GM20000 (cell line): ENCODE measurements around the gene BEND4.

Experiments used
- DNase-seq: peaks from one replicate; pipeline ENCODE4 v3.0.0; 2012; ENCODE audit warnings: low spot score
- TF ChIP-seq, protein P1 (sequence below): IDR thresholded peaks from 2 replicates; pipeline ENCODE4 v1.5.1; 2012; ENCODE audit warnings: mild to moderate bottlenecking, control low read depth; ENCODE audit errors: extremely low read depth, missing control alignments

Gene BEND4

DNA sequence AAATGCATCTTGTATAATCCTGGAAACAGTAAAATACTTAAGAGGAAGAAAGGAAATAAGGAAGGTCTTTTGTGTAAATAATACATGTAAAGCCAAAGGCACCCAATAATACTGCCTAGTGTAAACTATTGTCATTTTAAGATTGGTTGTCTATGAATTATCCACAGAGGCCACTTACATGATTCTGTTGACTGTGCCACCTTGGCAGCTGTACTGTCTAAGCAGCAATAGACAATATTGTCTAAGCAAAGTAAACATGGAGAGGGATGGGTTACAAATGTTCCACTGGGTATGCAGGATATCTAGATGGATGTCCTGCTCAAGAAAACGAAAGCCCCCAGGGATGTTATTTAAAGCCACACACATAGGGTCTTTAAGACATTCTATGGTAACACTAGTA, 19.4 kb downstream of the BEND4 start:
- TF ChIP-seq, protein P1, sequence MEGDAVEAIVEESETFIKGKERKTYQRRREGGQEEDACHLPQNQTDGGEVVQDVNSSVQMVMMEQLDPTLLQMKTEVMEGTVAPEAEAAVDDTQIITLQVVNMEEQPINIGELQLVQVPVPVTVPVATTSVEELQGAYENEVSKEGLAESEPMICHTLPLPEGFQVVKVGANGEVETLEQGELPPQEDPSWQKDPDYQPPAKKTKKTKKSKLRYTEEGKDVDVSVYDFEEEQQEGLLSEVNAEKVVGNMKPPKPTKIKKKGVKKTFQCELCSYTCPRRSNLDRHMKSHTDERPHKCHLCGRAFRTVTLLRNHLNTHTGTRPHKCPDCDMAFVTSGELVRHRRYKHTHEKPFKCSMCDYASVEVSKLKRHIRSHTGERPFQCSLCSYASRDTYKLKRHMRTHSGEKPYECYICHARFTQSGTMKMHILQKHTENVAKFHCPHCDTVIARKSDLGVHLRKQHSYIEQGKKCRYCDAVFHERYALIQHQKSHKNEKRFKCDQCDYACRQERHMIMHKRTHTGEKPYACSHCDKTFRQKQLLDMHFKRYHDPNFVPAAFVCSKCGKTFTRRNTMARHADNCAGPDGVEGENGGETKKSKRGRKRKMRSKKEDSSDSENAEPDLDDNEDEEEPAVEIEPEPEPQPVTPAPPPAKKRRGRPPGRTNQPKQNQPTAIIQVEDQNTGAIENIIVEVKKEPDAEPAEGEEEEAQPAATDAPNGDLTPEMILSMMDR = no peak
- DNase-seq = no peak

DNA sequence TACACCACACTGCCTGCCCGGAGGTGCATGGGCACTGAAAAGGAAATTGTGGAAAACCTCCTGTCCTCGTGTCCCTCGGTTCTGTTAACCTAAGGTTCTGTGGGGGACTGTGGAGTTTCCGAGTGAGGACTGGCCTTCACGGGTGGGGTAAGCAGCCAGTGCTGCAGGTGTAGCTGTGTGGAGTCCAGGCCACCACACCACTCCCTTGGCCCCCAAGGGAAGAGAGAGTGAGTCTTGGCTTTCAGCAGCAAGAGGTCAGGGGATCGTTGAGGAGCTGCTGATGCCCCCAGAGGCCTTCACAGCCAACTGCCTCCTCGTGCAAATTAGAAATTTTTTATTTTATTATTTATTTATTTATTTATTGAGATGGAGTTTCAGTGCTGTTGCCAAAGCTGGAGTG, 20.4 kb downstream of the BEND4 start:
- TF ChIP-seq, protein P1 = no peak

DNA sequence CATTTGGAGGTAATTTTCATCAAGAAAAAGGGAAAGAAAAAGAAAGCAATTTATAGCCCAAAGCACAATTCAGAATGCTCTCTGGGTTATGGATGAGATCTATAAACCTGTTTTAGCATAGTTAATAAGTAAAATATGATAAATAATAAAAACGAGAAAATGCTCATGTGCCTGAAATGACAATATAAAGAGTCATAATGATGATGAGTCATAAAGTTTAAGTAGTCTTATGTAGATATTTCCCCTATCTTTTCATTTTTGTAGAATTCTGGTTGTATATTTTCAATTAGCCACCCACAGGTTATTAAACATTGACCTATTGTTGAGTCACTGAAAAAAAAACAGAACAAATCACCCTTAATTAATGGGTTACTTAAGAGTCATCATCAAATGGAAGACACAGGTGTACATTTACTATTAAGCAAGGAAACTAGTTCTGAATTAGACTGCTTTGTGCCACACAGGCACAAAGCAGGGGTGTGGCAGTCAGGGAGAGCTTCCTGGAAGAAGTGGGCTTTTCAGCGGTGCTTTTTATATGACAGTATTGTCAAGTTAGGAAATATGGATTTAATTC, 29.3 kb downstream of the BEND4 start:
- TF ChIP-seq, protein P1 = no peak
- DNase-seq = no peak

More for the DNA sequence above, 20.4 kb downstream of the BEND4 start:
- no peak for DNase-seq

DNA sequence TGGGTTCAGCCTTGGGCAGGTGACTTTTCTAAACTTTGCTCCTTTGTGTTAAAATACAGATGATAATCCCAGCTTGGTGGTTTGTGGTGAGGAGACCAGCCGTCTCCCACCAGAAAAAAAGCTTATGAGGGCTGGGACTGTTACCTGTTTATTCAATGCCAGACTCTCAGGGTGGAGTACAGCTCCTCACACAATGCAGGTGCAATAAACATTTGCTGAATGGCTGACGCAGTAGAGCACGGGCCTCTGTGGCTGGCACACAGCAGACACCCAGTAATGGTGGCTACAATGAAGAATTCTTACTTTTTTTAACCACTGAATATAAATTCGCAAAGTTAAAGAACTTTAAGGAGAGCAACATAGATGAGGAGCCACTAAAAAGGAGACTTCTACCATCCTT, 30.2 kb downstream of the BEND4 start:
- TF ChIP-seq, protein P1 = no peak
- DNase-seq = no peak

DNA sequence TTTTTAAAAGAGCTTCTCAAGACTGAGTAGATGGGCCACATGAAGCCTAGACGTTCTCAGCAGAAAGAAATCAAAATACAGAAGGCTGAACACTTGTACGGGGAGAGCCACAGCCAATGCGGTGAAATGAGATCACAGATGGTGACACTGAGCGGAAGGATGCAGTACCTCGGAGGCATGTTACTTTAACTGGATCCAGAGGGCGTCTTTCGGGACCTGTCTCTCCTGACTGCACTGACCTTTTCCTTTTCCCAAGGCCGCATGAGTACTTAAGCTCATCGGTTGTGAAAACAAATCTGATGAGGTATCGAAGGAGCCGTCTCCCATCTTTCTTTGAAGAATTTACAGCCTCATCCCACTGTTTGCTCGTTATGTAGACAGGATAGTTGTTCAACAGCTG, 32.6 kb downstream of the BEND4 start:
- no peak for DNase-seq
- TF ChIP-seq, protein P1 = no peak

DNA sequence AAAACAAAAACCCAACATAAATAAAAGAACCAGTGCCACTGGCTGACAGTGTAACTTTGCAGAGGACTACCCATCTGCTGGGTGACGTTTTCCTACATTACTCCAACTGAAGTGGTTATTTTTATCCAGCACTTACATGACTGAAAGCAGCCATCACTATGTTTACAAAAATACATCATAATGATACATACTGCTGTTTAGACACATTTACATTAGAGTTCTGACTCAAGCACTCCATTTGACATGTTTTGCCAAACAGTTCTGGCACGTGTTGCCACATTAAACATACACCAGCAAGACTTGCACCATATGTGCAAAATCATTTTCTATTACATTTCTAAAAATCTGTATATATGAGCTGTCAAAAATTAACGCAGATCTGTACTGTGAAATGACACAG, 39.6 kb downstream of the BEND4 start:
- DNase-seq = no peak
- TF ChIP-seq, protein P1 = no peak

DNA sequence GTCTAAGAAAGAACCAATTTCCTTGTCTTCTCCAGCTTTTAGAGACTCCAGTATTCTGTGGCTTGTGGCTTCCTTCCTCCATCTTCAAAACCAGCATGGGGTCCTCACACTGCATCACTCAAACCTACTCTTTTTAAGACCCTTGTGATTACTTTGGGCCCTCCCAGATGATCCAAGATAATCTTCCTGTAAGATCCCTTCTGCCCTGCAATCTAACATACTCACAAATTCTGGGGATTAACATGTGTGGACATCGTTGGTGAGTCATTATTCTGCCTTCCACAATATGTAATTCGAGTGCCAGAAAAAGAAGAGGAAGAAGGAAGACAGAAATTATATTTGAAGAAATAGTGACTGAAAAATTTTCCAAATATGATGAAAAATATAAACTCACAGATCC, 47.9 kb downstream of the BEND4 start:
- DNase-seq = no peak
- TF ChIP-seq, protein P1 = no peak
